Neural cell (in vitro differentiated cells): ENCODE data around the gene FHL3.

Experiments used
- CTCF ChIP-seq: fragments of 450-650 bp; IDR thresholded peaks from 2 replicates; pipeline ENCODE4 v1.5.1; 2014; ENCODE audit warnings: antibody characterized with exemption, mild to moderate bottlenecking, moderate library complexity; ENCODE audit not compliant: poor library complexity, severe bottlenecking
- EP300 ChIP-seq: fragments of 450-650 bp; conservative IDR thresholded peaks from 2 replicates; pipeline ENCODE4 v1.6.1; 2014; ENCODE audit warnings: antibody characterized with exemption, mild to moderate bottlenecking, moderate library complexity; ENCODE audit not compliant: poor library complexity, severe bottlenecking
- RAD21 ChIP-seq: fragments of 450-650 bp; conservative IDR thresholded peaks from 2 replicates; pipeline ENCODE4 v1.6.1; 2014; ENCODE audit warnings: antibody characterized with exemption, mild to moderate bottlenecking, moderate library complexity

- TF ChIP-seq CTCF (no peak), EP300 (no peak), RAD21 (no peak)
Observed at GRCh38 chr1:38038861-38039260, 33.5 kb upstream of the FHL3 start.
